HepG2 (cell line): ENCODE data around the gene ZNF804A. TPM values are rescaled to one million over a fixed set of nuclear protein-coding genes. Genes with fewer than 3 reads are reported as not detected.

Experiments
- ATAC-seq: fragments of 200-7000 bp; cut with Tn5 transposase; 3 replicates; pipeline ENCODE4 v1.9.1; 2020; ENCODE audit warnings: mild to moderate bottlenecking, moderate library complexity
- BruUV-seq: library from RNA; stranded (reverse); fragments of 400-500 nt; replicated peaks from 2 replicates; lab custom pipeline; 2021; lab: Mats Ljungman, UMichigan
- CTCF ChIA-PET: fragments of 300-600 bp; formaldehyde crosslinking; extraction: SDS; loops from one replicate; lab custom pipeline; 2021; ENCODE audit warnings: low total read pairs, inconsistent platforms, low intra/inter-chr PET ratio; lab: Yijun Ruan, JAX
- POLR2A ChIA-PET: fragments of 350-600 bp; sonication (Branson Sonifier 250); formaldehyde crosslinking; loops from one replicate; lab custom pipeline; 2020; ENCODE audit warnings: antibody characterized with exemption, inconsistent platforms; lab: Yijun Ruan, JAX
- DNase-seq: peaks from one replicate; pipeline ENCODE4 v3.0.0-alpha.2; 2015; ENCODE audit warnings: low spot score
- FAIRE-seq: peaks from 3 replicates; lab custom pipeline; 2011; peaks lifted over from hg19 to GRCh38; lab: Jason Lieb, UNC
- H2AFZ ChIP-seq: one replicate; pipeline ENCODE4 v1.6.1; 2011; ENCODE audit warnings: low read length, inconsistent platforms
- H3K27ac ChIP-seq: fragments of 300-600 bp; 3 replicates; pipeline ENCODE4 v1.8.0; 2011; ENCODE audit warnings: mixed run types, mild to moderate bottlenecking, mixed read lengths, low read length, inconsistent platforms; ENCODE audit not compliant: insufficient read depth; ENCODE audit errors: extremely low read length
- H3K27me3 ChIP-seq, 2 experiments: fragments of 200-600 bp in 1 of 2; 2 replicates in 1 of 2; 3 replicates in 1 of 2; pipeline versions ENCODE4 v1.6.0 to v1.8.0; 2011; ENCODE audit warnings: low read length in 2 of 2, mild to moderate bottlenecking in 2 of 2, moderate library complexity in 2 of 2, inconsistent platforms in 1 of 2; ENCODE audit not compliant: insufficient read depth in 2 of 2, control insufficient read depth in 1 of 2
- H3K36me3 ChIP-seq, 2 experiments: fragments of 200-600 bp in 1 of 2; replicated peaks in 1 of 2; 2 replicates in 1 of 2; 3 replicates in 1 of 2; pipeline versions ENCODE4 v1.5.1 to v1.8.0; 2011; ENCODE audit warnings: low read length in 2 of 2, inconsistent platforms in 1 of 2; ENCODE audit not compliant: insufficient read depth in 2 of 2, control insufficient read depth in 1 of 2
- H3K4me1 ChIP-seq: 2 replicates; pipeline ENCODE4 v1.5.1; 2012; ENCODE audit warnings: low read length, inconsistent platforms; ENCODE audit not compliant: insufficient read depth
- H3K4me2 ChIP-seq: 2 replicates; pipeline ENCODE4 v1.6.0; 2011; ENCODE audit warnings: low read depth, low read length, inconsistent platforms
- H3K4me3 ChIP-seq, 3 experiments: fragments of 200-600 bp in 1 of 3; sonication (generic), shearing (Covaris generic) in 1 of 3; replicated peaks in 1 of 3; 2 replicates each; pipeline ENCODE4 v1.5.1; 2011 to 2016; ENCODE audit warnings: low read length in 3 of 3, inconsistent platforms in 2 of 3, low read depth in 2 of 3, mild to moderate bottlenecking in 2 of 3, control low read depth in 1 of 3, mixed read lengths in 1 of 3; ENCODE audit not compliant: insufficient read depth in 1 of 3
- H3K79me2 ChIP-seq: one replicate; pipeline ENCODE4 v1.6.1; 2011; ENCODE audit warnings: low read length, inconsistent platforms; ENCODE audit not compliant: insufficient read depth
- H3K9ac ChIP-seq: 2 replicates; pipeline ENCODE4 v1.6.0; 2011; ENCODE audit warnings: mild to moderate bottlenecking, low read depth, low read length, inconsistent platforms; ENCODE audit not compliant: insufficient read depth
- H3K9me3 ChIP-seq: 2 replicates; pipeline ENCODE4 v1.5.1; 2012; ENCODE audit warnings: mild to moderate bottlenecking, low read length
- H4K20me1 ChIP-seq: 2 replicates; pipeline ENCODE4 v1.6.0; 2011; ENCODE audit warnings: inconsistent platforms, mild to moderate bottlenecking, low read length, moderate library complexity; ENCODE audit not compliant: insufficient read depth
- ATF3 ChIP-seq: sonication (generic); formaldehyde crosslinking; IDR thresholded peaks from 2 replicates; pipeline ENCODE4 v1.4.0; 2020; ENCODE audit warnings: missing genetic modification reagents
- CENPBD1 ChIP-seq: sonication (generic); formaldehyde crosslinking; IDR thresholded peaks from 2 replicates; pipeline ENCODE4 v1.8.0; 2022; ENCODE audit warnings: missing genetic modification reagents, low read depth, mild to moderate bottlenecking, borderline replicate concordance
- DNMT3B ChIP-seq: conservative IDR thresholded peaks from 2 replicates; pipeline ENCODE4 v1.6.1; 2016; ENCODE audit warnings: missing biosample characterization, control low read depth
- ELF1 ChIP-seq: sonication (generic); formaldehyde crosslinking; IDR thresholded peaks from 2 replicates; pipeline ENCODE4 v1.4.0; 2020; ENCODE audit warnings: missing genetic modification reagents
- HOXA7 ChIP-seq: sonication (generic); formaldehyde crosslinking; IDR thresholded peaks from 2 replicates; pipeline ENCODE4 v1.8.1; 2022; ENCODE audit warnings: mild to moderate bottlenecking, missing genetic modification reagents, moderate library complexity
- KDM1A ChIP-seq: IDR thresholded peaks from 2 replicates; pipeline ENCODE4 v1.6.1; 2016; ENCODE audit warnings: missing compliant biosample characterization
- NCOR1 ChIP-seq: fragments of 200-600 bp; sonication (generic); IDR thresholded peaks from 2 replicates; pipeline ENCODE4 v1.7.0; 2017; ENCODE audit warnings: antibody characterized with exemption, low read length, borderline replicate concordance
- NFIB ChIP-seq: sonication (generic); formaldehyde crosslinking; IDR thresholded peaks from 2 replicates; pipeline ENCODE4 v1.9.0; 2021; ENCODE audit warnings: missing genetic modification reagents, mild to moderate bottlenecking, borderline replicate concordance
- NFKBIZ ChIP-seq: IDR thresholded peaks from 2 replicates; pipeline ENCODE4 v1.6.1; 2018; ENCODE audit warnings: missing genetic modification reagents, missing compliant biosample characterization
- PAXIP1 ChIP-seq: sonication (generic); formaldehyde crosslinking; conservative IDR thresholded peaks from 2 replicates; pipeline ENCODE4 v1.4.0; 2020; ENCODE audit warnings: mild to moderate bottlenecking, missing genetic modification reagents, moderate library complexity
- STAT6 ChIP-seq: sonication (generic); formaldehyde crosslinking; IDR thresholded peaks from 2 replicates; pipeline ENCODE4 v1.4.0; 2020; ENCODE audit warnings: missing genetic modification reagents, mild to moderate bottlenecking, borderline replicate concordance
- ZNF124 ChIP-seq: sonication (generic); formaldehyde crosslinking; IDR thresholded peaks from 2 replicates; pipeline ENCODE4 v1.4.0; 2020; ENCODE audit warnings: missing genetic modification reagents
- ZNF333 ChIP-seq: sonication (generic); formaldehyde crosslinking; IDR thresholded peaks from 2 replicates; pipeline ENCODE4 v1.4.0; 2020; ENCODE audit warnings: mild to moderate bottlenecking, missing genetic modification reagents, borderline replicate concordance
- ZNF441 ChIP-seq: sonication (generic); formaldehyde crosslinking; IDR thresholded peaks from 2 replicates; pipeline ENCODE4 v1.7.0; 2021; ENCODE audit warnings: missing genetic modification reagents, borderline replicate concordance
- ZNF775 ChIP-seq: sonication (generic); formaldehyde crosslinking; IDR thresholded peaks from 2 replicates; pipeline ENCODE4 v1.4.0; 2020; ENCODE audit warnings: missing genetic modification reagents, mild to moderate bottlenecking, moderate library complexity, borderline replicate concordance
- ZNF790 ChIP-seq: sonication (generic); formaldehyde crosslinking; IDR thresholded peaks from 2 replicates; pipeline ENCODE4 v1.8.0; 2022; ENCODE audit warnings: missing genetic modification reagents, mild to moderate bottlenecking, borderline replicate concordance
- WGBS: methylation state at CpG from one replicate; pipeline ENCODE4 v1.1.6; 2017; ENCODE audit warnings: low lambda C conversion rate; 5-methylcytosine and 5-hydroxymethylcytosine counted together
- in situ Hi-C: cut with HindIII; loops from 2 replicates; pipeline ENCODE4 v1.10.0; 2017; ENCODE audit warnings: low pct_unique_long_range_greater_than_20kb; ENCODE audit not compliant: extremely low pct_ligation_motif_present
- intact Hi-C: fragments of 100-400 bp; cut with micrococcal nuclease; formaldehyde crosslinking; loops from one replicate; pipeline ENCODE4 v1.10.0; 2022; ENCODE audit not compliant: unreplicated experiment
- polyA plus RNA-seq, 8 experiments: library from polyadenylated mRNA; depleted of rRNA in 3 of 8; stranded (reverse) in 7 of 8; unstranded in 1 of 8; fragments of >200 nt; fragmentation: Illumina TruSeq in 4 of 8; extraction: Trizol in 4 of 8; gene quantifications; 2 replicates each; pipeline versions ENCODE4 v1.2.1 to v1.2.3, GENCODE V29; 2011 to 2016; ENCODE audit warnings: low read depth in 4 of 8, missing spikeins in 1 of 8, mixed read lengths in 1 of 8; ENCODE audit not compliant: insufficient read depth in 1 of 8
- total RNA-seq, 5 experiments: library from RNA; depleted of rRNA; stranded (reverse); fragments of >200 nt; fragmentation: Illumina TruSeq; extraction: Trizol; gene quantifications; 2 replicates each; pipeline ENCODE4 v1.2.3, GENCODE V29; 2016; ENCODE audit warnings: low read depth in 1 of 5

The ZNF804A gene
- total and polyA plus RNA-seq, 2 of the 13 experiments (the other 11 are each of a cell fraction or from before 2014, with no cell fraction given) = 0.07 to 0.09 TPM

- Histone ChIP-seq H3K79me2 (no peaks in the 10 kb centered on the region), H3K27ac (no peak overlapping the region), H3K27me3 (no peaks in the 10 kb centered on the region), H3K4me2 (no peak overlapping the region), H4K20me1 (no peaks in the 10 kb centered on the region), H3K9ac (no peak overlapping the region), H3K4me3 (no peak overlapping the region), H3K4me1 (no peaks in the 10 kb centered on the region), H3K36me3 (no peaks in the 10 kb centered on the region), H2AFZ (no peak overlapping the region), H3K9me3 (no peaks in the 10 kb centered on the region)
- FAIRE-seq = no peak
- no TSS peak for BruUV-seq
- in situ Hi-C loops (no loop called here), intact Hi-C loops (no loop called here)
- DNase-seq = no peak
- POLR2A ChIA-PET = no interaction called here
- CTCF ChIA-PET = no interaction called here
- ATAC-seq = no peak
- WGBS = 3% methylated on average over 2 of the region's 2 CpGs
- no peak for TF ChIP-seq DNMT3B (CRISPR knock-in tag)
- TF ChIP-seq NFKBIZ (CRISPR knock-in tag) = no peak
- no peak for TF ChIP-seq ZNF124 (CRISPR knock-in tag)
- TF ChIP-seq PAXIP1 = no peak
- TF ChIP-seq ZNF333 (CRISPR knock-in tag) = no peak
- no peak for TF ChIP-seq KDM1A (CRISPR knock-in tag)
- no peak for TF ChIP-seq ELF1 (CRISPR knock-in tag)
- no peak for TF ChIP-seq NFIB (CRISPR knock-in tag)
- no peak for TF ChIP-seq ZNF441 (CRISPR knock-in tag)
- TF ChIP-seq ZNF775 (CRISPR knock-in tag) = no peak
- TF ChIP-seq STAT6 (CRISPR knock-in tag) = no peak
- TF ChIP-seq HOXA7 (CRISPR knock-in tag) = no peak
- no peak for TF ChIP-seq CENPBD1
- no peak for TF ChIP-seq ATF3 (CRISPR knock-in tag)
- no peak for TF ChIP-seq ZNF790 (CRISPR knock-in tag)
- no peak for TF ChIP-seq NCOR1
These were observed 226.3 kb downstream of the ZNF804A start for GRCh38 chr2:184824597-184824996.
